K562 (cell line): Measurements from ENCODE around the gene NR2F2. TPM values are rescaled to one million over a fixed set of nuclear protein-coding genes. Genes with fewer than 3 reads are reported as not detected.

Experiments
- ATAC-seq: fragments of 200-7000 bp; cut with Tn5 transposase; 3 replicates; pipeline ENCODE4 v1.9.1; 2020; ENCODE audit warnings: moderate library complexity
- BruUV-seq: library from RNA; stranded (reverse); fragments of 400-500 nt; replicated peaks from 2 replicates; lab custom pipeline; 2021; lab: Mats Ljungman, UMichigan
- CTCF ChIA-PET: fragments of 300-600 bp; formaldehyde crosslinking; extraction: SDS; loops from one replicate; lab custom pipeline; 2021; ENCODE audit warnings: low intra/inter-chr PET ratio; lab: Yijun Ruan, JAX
- POLR2A ChIA-PET: fragments of 300-600, 350-650 bp; sonication (Branson Sonifier 250); formaldehyde crosslinking; extraction: SDS; loops from one replicate; lab custom pipeline; 2021; ENCODE audit warnings: antibody characterized with exemption, inconsistent platforms; lab: Yijun Ruan, JAX
- DNase-seq, 4 experiments: peaks; one replicate each; pipeline versions ENCODE4 v3.0.0 to v3.0.0-alpha.2; 2011 to 2018; ENCODE audit warnings: low spot score in 3 of 4, mixed read lengths in 3 of 4; ENCODE audit errors: extremely low read depth in 1 of 4
- FAIRE-seq: peaks from 2 replicates; lab custom pipeline; 2011; peaks lifted over from hg19 to GRCh38; lab: Jason Lieb, UNC
- H2AFZ ChIP-seq: 2 replicates; pipeline ENCODE4 v1.6.0; 2011; ENCODE audit warnings: low read depth, low read length, control low read depth, inconsistent platforms
- H3K27ac ChIP-seq: fragments of 200-600 bp; 3 replicates; pipeline ENCODE4 v1.8.0; 2011; ENCODE audit warnings: low read depth, mild to moderate bottlenecking, control low read depth, inconsistent platforms, low read length, moderate library complexity, mixed read lengths; ENCODE audit errors: extremely low read depth
- H3K27me3 ChIP-seq, 2 experiments: fragments of 300-600 bp in 1 of 2; 2 replicates in 1 of 2; 3 replicates in 1 of 2; pipeline versions ENCODE4 v1.6.0 to v1.8.0; 2011; ENCODE audit warnings: inconsistent platforms in 2 of 2, low read length in 2 of 2, mild to moderate bottlenecking in 1 of 2, mixed read lengths in 1 of 2, moderate library complexity in 1 of 2; ENCODE audit not compliant: control insufficient read depth in 2 of 2, insufficient read depth in 2 of 2
- H3K36me3 ChIP-seq: fragments of 300-600 bp; 3 replicates; pipeline ENCODE4 v1.8.0; 2011; ENCODE audit warnings: mild to moderate bottlenecking, low read length, inconsistent platforms; ENCODE audit not compliant: control insufficient read depth, insufficient read depth
- H3K4me1 ChIP-seq, 2 experiments: fragments of 200-600 bp in 1 of 2; replicated peaks in 1 of 2; 2 replicates in 1 of 2; 3 replicates in 1 of 2; pipeline versions ENCODE4 v1.5.1 to v1.8.0; 2011; ENCODE audit warnings: inconsistent platforms in 2 of 2, low read length in 2 of 2, mild to moderate bottlenecking in 1 of 2, mixed read lengths in 1 of 2, moderate library complexity in 1 of 2; ENCODE audit not compliant: control insufficient read depth in 2 of 2, insufficient read depth in 2 of 2
- H3K4me2 ChIP-seq: 2 replicates; pipeline ENCODE4 v1.6.1; 2011; ENCODE audit warnings: low read length, control low read depth, inconsistent platforms, mixed read lengths; ENCODE audit not compliant: insufficient read depth
- H3K4me3 ChIP-seq: fragments of 200-600 bp; sonication (generic), shearing (Covaris generic); 2 replicates; pipeline ENCODE4 v1.5.1; 2016; ENCODE audit warnings: control low read depth, inconsistent platforms
- H3K79me2 ChIP-seq: fragments of 200-600 bp; 3 replicates; pipeline ENCODE4 v1.8.0; 2011; ENCODE audit warnings: low read length, inconsistent platforms; ENCODE audit not compliant: control insufficient read depth, insufficient read depth
- H3K9ac ChIP-seq, 2 experiments: 2 replicates each; pipeline versions ENCODE4 v1.6.0 to v1.6.1; 2011; ENCODE audit warnings: low read depth in 2 of 2, low read length in 2 of 2, control low read depth in 1 of 2, inconsistent platforms in 1 of 2, mild to moderate bottlenecking in 1 of 2, mixed read lengths in 1 of 2; ENCODE audit not compliant: insufficient read depth in 1 of 2
- H3K9me1 ChIP-seq: one replicate; pipeline ENCODE4 v1.6.0; 2011; ENCODE audit warnings: inconsistent platforms, mild to moderate bottlenecking, low read length, moderate library complexity; ENCODE audit not compliant: control insufficient read depth, insufficient read depth
- H3K9me3 ChIP-seq: replicated peaks from 2 replicates; pipeline ENCODE4 v1.5.1; 2011; ENCODE audit warnings: low read depth, low read length, inconsistent platforms; ENCODE audit not compliant: control insufficient read depth, insufficient read depth
- H4K20me1 ChIP-seq: replicated peaks from 2 replicates; pipeline ENCODE4 v1.6.1; 2011; ENCODE audit warnings: low read length, inconsistent platforms, mixed read lengths; ENCODE audit not compliant: control insufficient read depth, insufficient read depth
- CREB1 ChIP-seq, 2 experiments: sonication (generic) in 1 of 2; formaldehyde crosslinking in 1 of 2; IDR thresholded peaks; 2 replicates each; pipeline versions ENCODE4 v1.6.1 to v1.8.0; 2012 to 2022; ENCODE audit warnings: inconsistent platforms in 1 of 2, mild to moderate bottlenecking in 1 of 2, missing genetic modification reagents in 1 of 2, moderate library complexity in 1 of 2
- EHMT2 ChIP-seq: fragments of 450-650 bp; IDR thresholded peaks from 2 replicates; pipeline ENCODE4 v1.6.1; 2018; ENCODE audit warnings: antibody characterized with exemption
- GTF2F1 ChIP-seq: IDR thresholded peaks from 2 replicates; pipeline ENCODE4 v1.6.1; 2011; ENCODE audit warnings: low read depth, low read length, improper control_type of control experiment
- MIER1 ChIP-seq: fragments of 450-650 bp; IDR thresholded peaks from 2 replicates; pipeline ENCODE4 v1.6.1; 2016; ENCODE audit warnings: antibody characterized with exemption, mild to moderate bottlenecking, low read depth
- MTA2 ChIP-seq: fragments of 450-650 bp; IDR thresholded peaks from 2 replicates; pipeline ENCODE4 v1.6.1; 2016; ENCODE audit warnings: low read depth
- NFYB ChIP-seq: IDR thresholded peaks from 2 replicates; pipeline ENCODE4 v1.6.1; 2011; ENCODE audit warnings: mild to moderate bottlenecking, moderate library complexity; ENCODE audit not compliant: insufficient read length; ENCODE audit errors: extremely low read depth
- POLR2AphosphoS2 ChIP-seq: IDR thresholded peaks from 2 replicates; pipeline ENCODE4 v1.6.1; 2012; ENCODE audit warnings: low read length, improper control_type of control experiment
- SMAD3 ChIP-seq: fragments of 450-650 bp; formaldehyde crosslinking; conservative IDR thresholded peaks from 2 replicates; pipeline ENCODE4 v1.4.0; 2020; ENCODE audit warnings: mild to moderate bottlenecking
- SP2 ChIP-seq: IDR thresholded peaks from 2 replicates; pipeline ENCODE4 v1.6.1; 2011; ENCODE audit warnings: mild to moderate bottlenecking, low read depth, low read length, moderate library complexity; ENCODE audit not compliant: poor library complexity, severe bottlenecking; ENCODE audit errors: extremely low read depth
- YBX1 ChIP-seq: fragments of 450-650 bp; IDR thresholded peaks from 2 replicates; pipeline ENCODE4 v1.7.1; 2016; ENCODE audit warnings: mild to moderate bottlenecking
- ZNF217 ChIP-seq: sonication (generic); formaldehyde crosslinking; IDR thresholded peaks from 2 replicates; pipeline ENCODE4 v1.8.0; 2022; ENCODE audit warnings: mild to moderate bottlenecking, missing genetic modification reagents
- ZNF263 ChIP-seq: sonication (generic); formaldehyde crosslinking; IDR thresholded peaks from 2 replicates; pipeline ENCODE4 v1.8.0; 2022; ENCODE audit warnings: mild to moderate bottlenecking, missing genetic modification reagents, borderline replicate concordance
- ZNF384 ChIP-seq: IDR thresholded peaks from 2 replicates; pipeline ENCODE4 v1.6.1; 2012; ENCODE audit warnings: low read depth, low read length, improper control_type of control experiment
- ZNF76 ChIP-seq: fragments of 250-450 bp; sonication (Bioruptor Pico); IDR thresholded peaks from 2 replicates; pipeline ENCODE4 v1.4.0; 2020; ENCODE audit warnings: mild to moderate bottlenecking, moderate library complexity, borderline replicate concordance
- ZSCAN32 ChIP-seq: fragments of 450-650 bp; formaldehyde crosslinking; IDR thresholded peaks from 2 replicates; pipeline ENCODE4 v1.4.0; 2020; ENCODE audit warnings: mild to moderate bottlenecking, moderate library complexity
- WGBS: fragments of 100-300 bp; shearing (Covaris generic); methylation state at CpG from one replicate; pipeline ENCODE4 v1.1.6; 2016; ENCODE audit warnings: low coverage, mixed read lengths; ENCODE audit not compliant: insufficient coverage; ENCODE audit errors: missing lambda C conversion rate; 5-methylcytosine and 5-hydroxymethylcytosine counted together
- in situ Hi-C: fragments of 300-500 bp; cut with MboI; formaldehyde crosslinking; loops from 4 replicates; pipeline ENCODE4 v1.15.0; 2018; ENCODE audit warnings: inconsistent platforms, mixed read lengths
- intact Hi-C: fragments of 100-400 bp; cut with micrococcal nuclease; formaldehyde crosslinking; loops from 2 replicates; pipeline ENCODE4 v1.14.2; 2022
- polyA plus RNA-seq, 8 experiments: library from polyadenylated mRNA; depleted of rRNA in 4 of 8; stranded (reverse) in 5 of 8; unstranded in 3 of 8; fragments of >200 nt; fragmentation: Nextera tagmentation in 2 of 8; fragmentation: Illumina TruSeq in 1 of 8; extraction: Ambion mirVana in 2 of 8; extraction: Trizol in 1 of 8; gene quantifications; 2 replicates each; pipeline versions ENCODE4 v1.2.1 to v1.2.3, GENCODE V29; 2011 to 2014; ENCODE audit warnings: inconsistent platforms in 1 of 8, missing spikeins in 1 of 8
- total RNA-seq, 7 experiments: library from RNA; depleted of rRNA in 6 of 7; stranded (reverse); fragments of >200 nt in 6 of 7; fragmentation: Illumina TruSeq in 2 of 7; extraction: Trizol in 2 of 7; gene quantifications; 2 replicates each; pipeline versions ENCODE4 v1.2.1 to v1.2.3, GENCODE V29; 2011 to 2021; ENCODE audit warnings: low replicate concordance in 1 of 7
- TF ChIP-seq, protein P1 (sequence below): fragments of 250-450 bp; sonication (Bioruptor Pico); IDR thresholded peaks from 2 replicates; pipeline ENCODE4 v1.5.0; 2021; ENCODE audit warnings: mild to moderate bottlenecking, moderate library complexity
- TF ChIP-seq, protein P2 (sequence below): fragments of 250-450 bp; sonication (Bioruptor Pico); IDR thresholded peaks from 2 replicates; pipeline ENCODE4 v1.9.0; 2021; ENCODE audit warnings: mild to moderate bottlenecking, inconsistent platforms

Gene NR2F2
- total and polyA plus RNA-seq, 9 of the 15 experiments (the other 6 are each of a cell fraction or from before 2014, with no cell fraction given): 6.0 to 51.8 (median 11.1) TPM

- Histone ChIP-seq H3K27me3 (no peaks in the 10 kb centered on the region), H3K9me3 (peaks cover 2% of the 10 kb centered on the region; the same call in 1 of the 2 replicates), H3K9ac (no peak overlapping the region), H3K4me3 (no peak overlapping the region), H3K4me1 (peaks cover 5 to 38% of the 10 kb centered on the region in 2 experiments; a peak in 4 of 5 replicates), H3K79me2 (peaks cover 30% of the 10 kb centered on the region; the same call in 2 of the 3 replicates), H4K20me1 (no peaks in the 10 kb centered on the region), H3K36me3 (peaks cover 18% of the 10 kb centered on the region; the same call in 2 of the 3 replicates), H3K4me2 (no peak overlapping the region), H3K27ac (no peak overlapping the region), H2AFZ (no peak overlapping the region), H3K9me1 (no peaks in the 10 kb centered on the region)
- POLR2A ChIA-PET: interaction anchor here (0.7 to 1.9 kb wide), 3 partner anchors 14 to 108 kb away, joined by 3 to 13 read pairs (median 6); partner anchors contain the start of gene NR2F2
- CTCF ChIA-PET: no interaction called here
- BruUV-seq: no TSS peak
- intact Hi-C loops (no loop called here), in situ Hi-C loops (loop anchor here (10.0 to 25.0 kb wide), 2 partner anchors 235 to 887 kb away; no protein-coding TSS in a partner anchor)
- WGBS: 75% methylated on average over 6 of the region's 7 CpGs
- no peak for DNase-seq
- FAIRE-seq: no peak
- no peak for ATAC-seq
- no peak for TF ChIP-seq ZNF384
- TF ChIP-seq, protein P1, sequence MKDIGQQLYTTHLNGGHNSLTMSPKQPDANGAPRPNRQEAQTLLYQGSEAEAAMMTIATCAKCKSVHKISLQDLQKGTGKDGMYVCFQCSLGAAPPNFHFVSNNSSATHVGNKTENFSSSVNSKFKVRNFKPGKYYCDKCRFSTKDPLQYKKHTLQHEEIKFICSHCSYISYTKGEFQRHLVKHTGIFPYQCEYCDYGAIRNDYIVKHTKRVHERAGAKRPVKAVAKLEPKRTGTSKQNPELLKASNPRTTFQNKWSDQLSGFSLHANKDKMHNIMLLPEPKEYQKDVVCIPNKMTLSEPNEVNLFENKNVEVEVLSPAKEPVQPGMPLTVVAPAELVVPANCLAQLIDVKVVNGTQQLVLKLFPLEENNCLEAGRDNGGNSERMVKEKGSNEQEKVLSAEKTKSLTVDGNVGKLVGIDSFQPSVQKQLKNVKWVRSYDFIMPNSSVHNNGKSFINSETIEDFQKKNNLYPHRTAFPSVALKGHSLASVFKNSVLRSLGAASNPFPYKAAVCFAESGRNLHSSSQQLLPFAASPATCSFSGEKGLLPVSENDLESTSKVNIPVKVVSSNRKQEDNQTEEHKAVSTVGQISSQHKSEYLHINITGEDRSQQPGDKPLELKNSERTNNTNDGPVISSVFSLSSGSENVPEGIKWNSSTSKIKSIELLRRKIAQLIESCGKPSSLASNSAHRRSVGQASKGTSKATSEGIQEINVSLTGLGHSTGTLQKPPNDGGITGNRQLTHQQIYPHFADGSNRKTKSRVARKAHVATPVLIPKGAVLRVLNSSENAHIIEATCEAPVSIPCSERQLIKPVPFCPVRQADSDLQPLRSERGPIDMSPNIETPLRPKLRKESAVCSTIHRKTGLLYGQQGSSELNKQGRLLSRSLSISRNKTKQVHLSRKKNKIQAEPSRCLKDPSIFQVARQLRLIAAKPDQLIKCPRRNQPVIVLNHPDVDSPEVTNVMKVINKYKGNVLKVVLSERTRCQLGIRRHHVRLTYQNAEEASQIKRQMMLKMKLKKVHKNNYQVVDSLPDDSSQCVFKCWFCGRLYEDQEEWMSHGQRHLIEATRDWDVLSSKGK (CRISPR knock-in tag): no peak
- no peak for TF ChIP-seq ZSCAN32 (CRISPR knock-in tag)
- TF ChIP-seq SP2: no peak
- no peak for TF ChIP-seq CREB1 (IDR thresholded peaks at IDR 0.05)
- no peak for TF ChIP-seq CREB1 (CRISPR knock-in tag; IDR thresholded peaks at IDR 0.05)
- TF ChIP-seq MIER1: no peak
- no peak for TF ChIP-seq POLR2AphosphoS2
- no peak for TF ChIP-seq NFYB
- TF ChIP-seq, protein P2, sequence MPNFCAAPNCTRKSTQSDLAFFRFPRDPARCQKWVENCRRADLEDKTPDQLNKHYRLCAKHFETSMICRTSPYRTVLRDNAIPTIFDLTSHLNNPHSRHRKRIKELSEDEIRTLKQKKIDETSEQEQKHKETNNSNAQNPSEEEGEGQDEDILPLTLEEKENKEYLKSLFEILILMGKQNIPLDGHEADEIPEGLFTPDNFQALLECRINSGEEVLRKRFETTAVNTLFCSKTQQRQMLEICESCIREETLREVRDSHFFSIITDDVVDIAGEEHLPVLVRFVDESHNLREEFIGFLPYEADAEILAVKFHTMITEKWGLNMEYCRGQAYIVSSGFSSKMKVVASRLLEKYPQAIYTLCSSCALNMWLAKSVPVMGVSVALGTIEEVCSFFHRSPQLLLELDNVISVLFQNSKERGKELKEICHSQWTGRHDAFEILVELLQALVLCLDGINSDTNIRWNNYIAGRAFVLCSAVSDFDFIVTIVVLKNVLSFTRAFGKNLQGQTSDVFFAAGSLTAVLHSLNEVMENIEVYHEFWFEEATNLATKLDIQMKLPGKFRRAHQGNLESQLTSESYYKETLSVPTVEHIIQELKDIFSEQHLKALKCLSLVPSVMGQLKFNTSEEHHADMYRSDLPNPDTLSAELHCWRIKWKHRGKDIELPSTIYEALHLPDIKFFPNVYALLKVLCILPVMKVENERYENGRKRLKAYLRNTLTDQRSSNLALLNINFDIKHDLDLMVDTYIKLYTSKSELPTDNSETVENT (CRISPR knock-in tag): no peak
- TF ChIP-seq EHMT2: no peak
- TF ChIP-seq ZNF263 (CRISPR knock-in tag): no peak
- TF ChIP-seq YBX1: no peak
- no peak for TF ChIP-seq SMAD3 (CRISPR knock-in tag)
- no peak for TF ChIP-seq ZNF217 (CRISPR knock-in tag)
- TF ChIP-seq ZNF76: no peak
- TF ChIP-seq GTF2F1: no peak
- TF ChIP-seq MTA2: no peak
Measured at GRCh38 chr15:96349857-96350720, 19.6 kb downstream of the NR2F2 start.
